Lung microvascular endothelial cell (primary cell): Measurements from ENCODE around the gene LRRC8B. TPM values are rescaled to one million over a fixed set of nuclear protein-coding genes. Genes with fewer than 3 reads are reported as not detected.

Source experiments
- DNase-seq, 2 donors: peaks; one replicate each; pipeline versions ENCODE4 v3.0.0 to v3.0.0-alpha.2; 2010; ENCODE audit warnings: low read depth in 2 of 2
- total RNA-seq: library from RNA; depleted of rRNA; stranded (reverse); fragments of >200 nt; gene quantifications from 2 replicates; pipeline ENCODE4 v1.2.1, GENCODE V29; 2014

LRRC8B gene
- total RNA-seq, 1 donor from 2014 or later: 1.2 TPM

DNA sequence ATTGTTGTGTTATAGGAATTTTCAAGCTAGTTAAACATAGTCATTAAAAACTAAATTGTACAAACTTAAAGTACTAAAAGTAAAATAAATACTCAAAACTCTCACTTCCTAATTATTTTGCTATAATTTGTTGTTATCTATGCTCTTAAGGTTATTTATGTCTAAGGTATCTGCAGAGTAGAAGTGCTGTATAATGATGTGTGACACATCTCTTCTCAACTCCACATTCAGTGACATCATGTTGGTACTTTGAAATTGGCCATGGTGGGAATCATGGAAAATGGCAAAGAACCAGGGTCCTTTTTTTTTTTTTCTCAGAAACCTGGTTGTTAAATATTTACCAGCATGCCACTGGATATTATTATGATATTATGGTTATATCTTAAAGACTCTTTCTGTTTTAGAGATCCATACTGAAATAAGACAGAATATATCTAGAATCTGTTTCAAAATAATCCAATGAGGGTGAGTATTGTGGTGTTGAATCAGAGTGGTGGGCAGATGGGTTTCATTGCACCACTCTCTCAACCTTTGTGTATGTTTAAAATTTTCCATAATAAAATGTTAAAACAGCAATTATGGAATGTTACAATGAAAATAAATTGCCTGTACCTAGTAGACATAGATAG lies 22.4 kb downstream of the LRRC8B start:
- no peak for DNase-seq

DNA sequence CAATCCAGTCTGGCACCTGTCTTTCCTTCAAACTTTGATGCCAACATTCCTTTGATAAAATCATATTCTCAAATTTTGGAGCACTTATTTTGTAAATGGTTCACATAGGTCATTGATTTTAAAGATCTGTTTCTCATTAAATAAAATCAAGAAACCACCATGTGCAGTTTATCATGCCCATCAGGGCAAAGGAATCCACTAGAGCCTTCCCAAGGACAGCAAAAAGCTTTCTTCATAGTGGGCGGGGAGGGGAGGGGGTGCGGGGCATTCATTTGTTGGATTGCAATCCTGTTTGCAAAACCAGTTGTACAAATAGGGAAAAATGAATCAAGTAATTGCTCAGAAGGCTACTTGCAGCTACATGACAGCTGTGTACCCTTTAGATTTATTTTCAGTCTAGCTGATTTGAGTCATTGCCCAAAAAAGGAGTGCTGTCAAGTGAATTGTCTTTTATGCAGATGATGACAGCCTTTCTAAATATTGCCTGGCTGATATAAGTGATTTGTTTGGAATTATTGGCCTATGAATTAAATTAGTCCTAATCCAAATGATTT lies 23.0 kb downstream of the LRRC8B start:
- DNase-seq: peak in 1 of 2 donors; percentile 85

DNA sequence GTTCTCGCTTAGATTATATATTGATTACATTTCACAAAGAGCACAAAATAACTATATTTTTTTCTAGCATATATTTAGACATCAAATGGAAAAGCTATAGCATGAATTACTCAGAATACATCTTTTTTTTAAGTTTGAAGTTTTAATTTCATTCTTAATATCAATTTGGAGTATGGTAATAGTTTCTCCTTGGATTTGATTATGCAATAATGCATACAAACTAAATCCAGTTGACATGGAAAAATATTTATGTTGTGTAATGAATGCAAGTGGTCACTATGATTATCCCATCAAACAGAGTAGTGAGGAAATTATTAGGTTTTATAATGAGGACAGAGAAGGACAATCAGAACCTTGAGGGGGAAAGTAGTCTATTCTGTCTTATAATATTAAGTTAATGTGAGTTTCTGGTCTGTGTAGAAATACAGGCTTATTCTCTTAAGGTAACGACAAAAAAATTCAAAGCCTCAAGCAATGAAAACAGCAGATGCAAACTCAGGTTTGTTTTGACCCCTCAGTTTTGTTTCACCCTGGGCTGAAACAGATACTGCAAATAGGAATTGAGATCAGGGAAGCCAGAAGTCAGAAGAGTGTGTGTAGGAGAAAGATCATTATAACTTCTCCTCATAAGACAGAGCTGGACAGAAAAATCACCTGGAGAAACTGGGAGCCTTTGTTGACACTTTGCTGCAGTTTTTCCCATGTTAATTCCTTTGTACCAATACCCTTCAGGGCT lies 23.7 kb downstream of the LRRC8B start:
- DNase-seq: no peak

DNA sequence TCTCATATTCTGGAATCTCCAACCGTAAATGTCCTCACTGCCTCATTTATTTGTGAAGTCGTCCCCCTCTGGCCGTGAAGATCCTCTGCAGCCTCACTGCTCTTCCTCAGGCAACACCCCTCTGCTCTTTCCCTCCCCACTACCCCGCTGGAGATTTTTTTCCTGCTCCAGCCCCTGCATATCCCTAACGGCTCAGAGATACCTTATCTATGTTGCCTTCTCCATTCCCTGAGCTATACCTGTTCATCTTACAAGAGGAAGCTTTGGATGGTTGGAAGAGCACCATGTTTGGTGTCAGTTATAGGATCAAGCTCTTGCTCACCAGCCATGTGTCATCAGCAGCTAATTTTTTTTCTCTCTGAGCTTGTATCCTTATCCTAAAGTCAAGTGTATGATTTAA lies 26.4 kb downstream of the LRRC8B start:
- no peak for DNase-seq

DNA sequence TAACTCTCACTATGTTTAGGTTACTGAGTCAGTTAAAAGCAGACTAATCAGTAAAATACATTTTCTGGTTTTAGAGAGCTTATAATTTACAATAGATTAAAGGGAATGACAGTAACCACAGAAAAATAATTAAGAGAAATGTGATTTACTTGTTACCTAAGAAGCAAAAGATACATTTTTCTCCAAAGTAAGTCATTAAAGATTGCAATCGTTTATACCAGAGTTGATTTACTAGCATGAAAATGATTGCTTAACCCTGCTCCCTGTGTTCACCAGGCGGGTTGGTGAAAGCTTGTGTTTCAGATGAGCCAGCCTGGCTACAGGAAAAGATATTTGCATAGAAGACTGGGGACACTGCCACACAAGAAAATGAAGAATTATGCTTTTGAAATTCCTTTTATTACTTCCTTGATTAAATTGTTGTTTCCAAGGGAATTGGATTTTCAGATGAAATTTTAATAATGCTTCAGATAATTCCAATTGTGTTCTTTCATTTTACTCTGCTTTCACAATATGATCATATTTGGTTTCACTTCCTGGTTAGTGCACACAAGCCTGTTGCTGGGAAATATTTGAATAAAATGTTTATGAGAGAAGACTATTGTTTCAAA lies 27.9 kb downstream of the LRRC8B start:
- DNase-seq: peak; percentile 31 to 43

DNA sequence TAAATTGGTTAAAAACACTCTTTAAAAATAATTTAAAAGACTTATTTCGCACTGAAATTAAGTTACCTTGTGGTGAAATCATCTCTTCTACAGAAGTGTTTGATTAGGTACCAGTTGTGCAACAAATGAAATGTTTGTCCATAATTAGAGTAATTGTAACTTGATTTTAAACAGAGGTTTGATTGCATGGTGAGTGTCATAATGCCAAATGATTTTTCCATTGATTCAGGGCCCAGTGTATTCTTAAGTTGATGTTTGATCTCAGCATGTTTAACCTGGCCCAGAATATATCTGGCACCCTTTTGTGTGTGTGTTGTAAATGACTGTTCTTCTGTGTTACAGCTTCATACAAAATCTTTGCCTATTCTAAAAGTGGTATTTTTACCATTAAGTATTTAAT lies 28.5 kb downstream of the LRRC8B start:
- DNase-seq: peak in 1 of 2 donors; percentile 20

DNA sequence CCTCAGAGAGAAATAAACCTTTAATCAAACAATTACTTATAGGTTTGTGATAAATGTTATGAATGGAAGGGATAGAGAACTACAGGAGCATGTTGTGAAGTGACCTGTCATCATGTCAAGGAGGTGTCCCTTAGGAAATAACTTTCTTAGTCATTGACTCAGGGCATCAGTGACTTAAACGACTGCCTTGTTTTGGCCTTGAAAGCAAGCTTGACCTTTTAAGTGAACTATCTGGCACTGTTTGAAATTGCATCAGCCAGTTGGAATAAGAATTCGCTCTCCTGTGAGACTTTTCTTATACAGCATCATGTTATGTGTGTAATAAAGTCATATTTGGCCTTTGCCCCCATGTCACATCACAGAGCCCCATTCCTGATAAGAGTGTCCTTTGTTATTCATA lies 30.9 kb downstream of the LRRC8B start:
- DNase-seq: no peak

DNA sequence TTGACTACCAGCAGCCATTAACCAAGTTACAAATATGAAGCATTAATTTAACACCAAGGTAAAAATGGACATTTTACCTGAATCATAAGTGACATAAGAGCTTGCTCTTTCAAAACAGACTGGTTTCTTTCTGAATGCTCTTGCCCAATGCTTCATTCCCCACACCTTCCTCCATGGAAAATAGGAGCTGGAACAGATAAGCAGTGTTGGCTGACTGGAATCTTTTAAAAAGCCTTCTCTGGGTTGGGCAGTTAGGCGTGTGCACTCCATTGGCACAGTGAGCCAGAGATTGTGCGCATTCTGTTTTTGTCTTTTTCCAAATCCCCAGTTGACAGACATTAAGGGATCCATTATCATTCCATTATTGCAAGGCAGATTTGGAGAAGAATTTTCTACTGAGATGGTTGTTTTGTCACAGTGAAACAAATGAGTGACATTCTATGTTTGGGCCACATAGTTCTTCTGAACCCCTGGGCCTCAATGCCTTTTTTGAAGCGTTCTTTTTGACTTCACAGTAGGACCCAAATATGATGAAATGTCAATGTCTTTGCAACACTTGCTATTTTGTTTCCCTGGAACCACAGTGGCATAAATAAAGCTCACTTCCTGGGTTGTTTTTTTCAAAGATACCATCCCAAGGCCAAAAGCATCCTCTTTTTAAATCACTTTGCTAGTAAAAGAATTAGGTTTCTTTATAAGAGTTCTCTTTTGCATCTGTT lies 32.3 kb downstream of the LRRC8B start:
- no peak for DNase-seq

DNA sequence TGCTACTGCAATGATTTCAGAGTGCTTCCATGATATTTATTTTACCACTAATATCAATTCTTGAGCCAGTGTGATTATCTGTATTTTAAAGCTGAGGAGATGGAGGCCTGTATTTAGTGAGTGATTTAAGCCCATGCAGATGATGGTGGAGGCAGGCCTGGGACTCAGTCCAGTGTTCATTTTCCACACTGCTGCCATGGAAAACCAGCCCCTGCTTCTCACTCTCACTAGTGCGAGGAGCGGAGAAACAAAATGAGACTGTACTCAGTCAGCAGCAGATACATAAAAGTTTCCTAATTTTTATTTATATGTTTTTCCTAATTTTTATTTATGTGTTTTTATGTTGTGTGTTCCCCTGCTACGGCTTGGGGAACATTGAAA lies 32.8 kb downstream of the LRRC8B start:
- no peak for DNase-seq

DNA sequence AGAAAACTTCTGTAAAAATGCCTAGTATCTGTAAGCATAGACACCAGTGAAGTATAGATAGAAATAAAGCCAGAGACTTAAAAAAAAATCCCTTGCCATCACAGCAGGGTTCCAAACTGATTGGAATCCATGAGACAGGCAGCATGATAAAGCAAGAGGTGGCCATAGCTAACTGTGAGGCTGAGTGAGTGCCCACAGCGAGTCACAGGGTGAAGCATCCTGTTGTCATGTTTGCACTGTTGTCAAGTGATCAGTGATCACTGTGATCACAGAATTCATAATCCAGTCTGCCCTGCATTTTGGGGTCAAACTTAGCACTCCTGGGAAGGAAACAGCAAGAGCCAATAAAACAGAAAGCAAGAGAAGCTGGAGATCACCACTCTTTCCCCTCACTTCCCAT lies 33.3 kb downstream of the LRRC8B start:
- no peak for DNase-seq

DNA sequence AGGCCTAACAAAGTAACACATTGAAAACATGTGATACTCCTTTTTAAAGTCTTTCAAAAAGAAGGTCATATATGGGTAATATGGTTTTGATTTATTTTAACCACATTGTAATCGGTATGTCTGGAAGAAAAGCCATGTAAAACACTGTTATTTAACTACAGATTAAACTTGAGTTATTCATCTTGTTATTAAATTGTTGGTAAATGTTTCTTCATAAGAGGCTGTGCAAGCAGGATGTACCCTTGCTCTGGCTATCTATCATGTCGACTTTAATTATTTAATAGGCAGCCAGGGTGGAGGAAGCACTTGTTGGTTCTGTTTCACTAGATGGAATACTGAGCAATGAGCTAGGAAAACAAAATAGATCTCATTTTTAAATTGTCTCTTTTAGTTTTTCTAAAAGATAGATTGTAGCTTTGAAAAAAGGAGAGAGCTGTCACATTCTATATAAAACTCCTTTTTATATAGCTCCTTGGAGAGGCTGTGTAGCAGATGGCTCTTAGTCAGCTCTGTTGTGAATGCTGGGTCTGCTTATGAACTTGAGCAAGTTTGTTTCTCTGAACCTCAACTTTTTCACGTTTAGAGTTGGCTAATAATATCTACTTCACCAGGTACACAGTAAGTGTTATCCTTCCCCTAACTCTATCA lies 39.5 kb downstream of the LRRC8B start:
- peak in 1 of 2 donors; percentile 16 for DNase-seq

DNA sequence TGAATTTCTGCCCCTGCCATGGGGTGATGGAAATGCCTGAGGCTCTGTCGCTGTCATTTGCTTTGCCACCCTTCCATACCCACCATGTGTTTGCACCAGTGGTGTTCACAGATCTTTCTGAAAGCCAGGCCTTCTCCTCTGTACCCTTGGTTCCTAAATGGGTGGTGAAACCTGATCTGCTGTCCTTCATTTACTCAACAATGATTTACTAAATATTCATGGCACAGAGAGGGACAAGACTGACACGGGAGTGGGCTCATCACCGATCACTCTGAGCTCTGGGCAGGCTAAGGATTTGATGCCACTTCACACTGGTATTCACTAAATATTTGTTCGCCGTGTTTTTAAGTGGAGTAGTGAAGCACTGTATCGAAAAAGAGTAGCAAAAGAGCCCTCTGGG lies 40.9 kb downstream of the LRRC8B start:
- DNase-seq: no peak

DNA sequence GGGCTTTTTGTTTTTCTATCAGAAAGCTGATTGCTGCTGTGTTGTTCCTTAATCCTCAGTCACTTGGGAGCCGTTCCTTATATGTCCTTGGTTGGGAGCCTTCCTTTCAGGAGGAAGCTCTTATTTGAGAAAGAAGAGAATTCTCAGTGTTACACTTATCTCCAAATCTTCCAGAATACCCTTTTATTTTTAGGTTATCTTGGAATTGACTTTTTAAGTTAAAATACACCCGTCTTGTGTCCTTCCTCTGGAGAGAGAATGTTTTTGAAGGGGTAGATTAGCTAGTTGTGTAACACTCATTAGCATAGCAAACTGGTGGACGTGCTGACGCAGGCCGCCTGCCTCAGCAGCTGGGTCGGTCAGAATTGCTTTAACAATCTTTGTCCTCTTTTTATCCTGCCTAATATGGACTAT lies 42.1 kb downstream of the LRRC8B start:
- no peak for DNase-seq

DNA sequence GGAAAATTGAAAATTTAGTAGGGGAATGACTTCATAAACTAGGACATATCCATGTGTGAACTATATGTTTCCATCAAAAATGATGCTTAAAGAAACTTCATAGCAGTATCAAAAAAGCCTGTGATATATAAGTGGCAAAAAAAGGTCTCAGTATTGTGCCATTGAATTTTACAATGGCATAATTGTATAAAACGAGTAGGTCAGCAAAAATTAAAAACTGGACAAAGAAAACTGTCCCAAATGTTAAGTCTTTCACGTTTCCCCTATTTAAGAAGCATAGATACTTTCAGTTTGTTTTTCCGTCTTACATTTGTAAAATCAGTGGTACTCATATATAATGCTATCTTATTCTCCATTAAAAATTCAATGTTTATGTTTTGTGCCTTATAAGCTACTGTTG lies 43.2 kb downstream of the LRRC8B start:
- DNase-seq: no peak

DNA sequence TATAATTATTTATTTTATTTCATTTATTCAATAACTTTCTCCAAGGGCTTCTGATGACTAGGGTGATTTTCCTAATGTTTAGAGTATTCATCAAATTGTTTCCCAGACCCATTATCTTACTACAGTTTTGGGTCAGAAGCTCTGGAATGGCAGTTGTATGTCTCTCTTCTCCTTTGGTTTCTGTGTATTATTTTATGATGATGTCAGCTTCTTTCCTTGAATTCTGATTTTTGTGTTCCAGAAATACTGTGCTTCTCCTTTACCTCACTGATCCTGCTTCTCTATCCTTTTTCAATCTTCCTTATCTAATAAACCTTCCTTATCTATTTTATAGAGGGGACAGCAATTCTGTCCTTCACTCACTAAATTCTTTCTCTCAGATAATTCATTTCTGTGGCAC lies 48.8 kb downstream of the LRRC8B start:
- DNase-seq: no peak

DNA sequence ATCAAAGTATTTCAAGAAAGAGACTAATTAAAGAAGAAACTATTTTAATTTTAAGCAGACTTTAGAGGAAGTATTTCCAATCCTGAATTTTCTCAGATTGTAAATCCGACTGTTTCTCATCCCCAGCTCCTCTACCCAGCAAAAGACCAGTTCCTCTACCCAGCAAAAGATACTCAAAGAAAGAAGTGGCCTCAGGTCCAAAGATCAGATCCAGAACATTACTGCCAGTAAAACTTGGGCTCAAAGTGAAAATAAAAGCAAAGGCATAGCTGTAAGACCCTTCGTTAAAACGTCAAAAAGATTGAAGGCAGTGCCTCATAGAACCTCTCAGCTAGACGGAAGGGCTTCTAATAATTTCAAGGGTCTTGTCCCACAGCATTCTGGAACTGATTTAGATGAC lies 50.0 kb downstream of the LRRC8B start:
- DNase-seq: no peak

DNA sequence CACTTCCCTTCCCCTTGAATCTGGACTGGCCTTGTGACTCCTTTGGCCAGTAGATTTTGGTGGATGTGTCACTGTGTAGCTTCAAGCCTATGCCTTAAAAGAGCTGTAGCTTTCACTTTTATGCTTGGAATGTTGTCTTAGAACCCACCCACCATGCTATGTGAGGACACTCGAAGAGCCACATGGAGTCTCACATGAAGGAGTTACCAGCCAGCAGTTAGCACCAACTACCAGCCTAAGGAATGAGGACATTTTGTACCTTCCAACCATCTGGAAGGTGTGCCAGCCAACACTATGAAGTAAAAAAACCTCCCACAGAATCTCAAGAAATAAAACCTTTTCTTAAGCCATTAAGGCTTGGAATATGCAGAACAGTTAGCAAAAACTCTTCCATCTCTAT lies 50.6 kb downstream of the LRRC8B start:
- DNase-seq: no peak

DNA sequence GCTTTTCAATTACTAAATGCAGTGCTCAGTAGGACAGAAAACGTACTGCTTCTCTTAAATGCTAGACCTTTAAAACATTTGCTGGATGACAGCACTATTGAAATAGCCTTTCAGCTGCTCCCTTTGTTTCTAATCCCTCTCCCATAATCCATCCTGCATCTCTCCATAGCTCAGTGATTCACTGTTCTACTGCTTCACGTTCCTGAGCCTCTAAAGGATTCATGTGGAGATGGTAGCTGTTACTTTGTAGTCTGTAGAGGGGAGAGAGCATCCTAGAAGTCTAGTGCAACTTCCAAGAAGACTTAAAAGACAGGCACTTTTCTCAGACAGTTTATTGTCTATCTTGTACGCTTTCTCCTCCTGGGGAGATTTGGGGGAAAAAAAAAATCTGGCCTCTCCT lies 51.4 kb downstream of the LRRC8B start:
- DNase-seq: no peak

DNA sequence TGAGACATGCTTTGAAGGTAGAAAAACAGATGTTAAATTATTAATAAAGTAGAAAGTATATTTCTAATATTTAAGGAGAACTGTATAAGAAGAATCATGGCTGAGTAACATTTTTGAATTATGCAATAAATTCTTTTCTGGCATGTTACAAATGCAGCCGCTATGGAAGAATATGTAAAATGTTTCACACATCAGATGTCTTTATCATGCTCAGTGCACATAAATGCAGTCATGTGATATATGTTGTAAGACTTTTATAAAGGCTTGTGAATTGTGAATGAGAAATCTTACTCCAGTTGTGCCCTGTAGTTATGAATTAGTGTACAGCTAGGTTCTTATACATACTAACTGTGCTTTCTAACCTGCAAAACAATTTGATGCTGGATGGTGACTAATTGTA lies 53.5 kb downstream of the LRRC8B start:
- DNase-seq: no peak

DNA sequence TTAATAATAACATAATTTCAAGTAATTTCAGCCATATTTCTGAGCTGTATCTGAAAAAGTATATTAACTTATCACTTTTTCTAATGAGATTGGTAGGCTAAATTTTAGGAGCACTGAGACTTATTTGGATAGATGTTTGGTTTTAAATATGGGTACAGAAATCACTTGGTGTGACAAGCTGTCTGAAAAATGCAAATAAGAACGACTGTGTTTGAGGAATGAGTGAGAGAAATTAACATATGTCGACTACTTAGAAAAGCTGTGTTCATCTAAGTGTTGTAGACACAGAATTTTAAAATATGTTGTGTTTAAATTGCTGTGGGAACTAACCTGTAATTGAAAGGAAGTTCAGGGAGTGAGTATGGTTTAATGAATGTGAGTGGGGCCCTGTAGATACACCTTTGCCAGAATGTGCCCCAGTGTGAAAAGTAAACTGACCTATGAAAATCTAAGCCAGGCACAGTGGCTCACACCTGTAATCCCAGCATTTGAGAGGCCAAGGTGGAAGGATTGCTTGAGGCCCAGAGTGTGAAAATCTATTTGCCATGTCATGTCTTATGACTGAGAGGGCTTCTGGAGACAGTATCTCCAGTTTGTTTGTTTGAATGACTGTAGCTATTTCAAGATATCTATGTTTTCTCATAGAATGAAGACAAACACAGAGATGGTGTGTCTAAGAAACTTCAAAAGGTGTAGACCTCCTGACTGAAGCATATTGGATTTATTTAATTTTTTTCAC lies 54.5 kb downstream of the LRRC8B start:
- no peak for DNase-seq

DNA sequence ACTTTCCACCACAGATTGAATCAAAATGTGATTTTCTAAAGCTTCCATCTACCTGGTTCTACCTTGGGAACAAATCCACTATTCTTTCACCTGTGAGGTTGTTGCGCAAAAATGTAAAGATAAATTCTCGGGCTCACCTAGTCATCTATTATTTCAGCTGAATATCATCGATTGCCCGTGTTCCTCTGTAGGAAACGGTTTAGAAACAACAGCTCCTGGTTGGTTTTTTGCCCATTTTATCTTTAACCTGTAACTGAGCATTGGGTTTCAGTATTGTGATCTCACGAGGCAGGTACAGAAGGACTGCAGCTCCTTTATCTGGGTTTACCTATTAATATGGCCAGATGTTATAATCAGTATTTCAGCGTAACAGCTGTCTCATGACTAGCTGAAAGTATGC lies 55.4 kb downstream of the LRRC8B start:
- DNase-seq: no peak
